SK-N-SH (cell line): Measurements from ENCODE around the gene SLC6A17. TPM values are rescaled to one million over a fixed set of nuclear protein-coding genes. Genes with fewer than 3 reads are reported as not detected.

ENCODE experiments used
- CTCF ChIA-PET: fragments of 300-600, 350-600 bp; formaldehyde crosslinking; extraction: SDS; loops from one replicate; lab custom pipeline; 2021; lab: Yijun Ruan, JAX
- POLR2A ChIA-PET: fragments of 350-600 bp; sonication (Branson Sonifier 250); formaldehyde crosslinking; extraction: SDS; loops from one replicate; lab custom pipeline; 2020; ENCODE audit warnings: antibody characterized with exemption, inconsistent platforms; lab: Yijun Ruan, JAX
- DNase-seq: peaks from one replicate; pipeline ENCODE4 v3.0.0; 2012
- H2AFZ ChIP-seq: fragments of 200-600 bp; sonication (generic); 2 replicates; pipeline ENCODE4 v1.8.1; 2016; ENCODE audit warnings: antibody characterized with exemption, mild to moderate bottlenecking, low read depth
- H3F3A ChIP-seq: fragments of 200-600 bp; sonication (generic); replicated peaks from 2 replicates; pipeline ENCODE3; 2016; ENCODE audit warnings: antibody characterized with exemption, mild to moderate bottlenecking; ENCODE audit not compliant: insufficient read depth
- H3K27ac ChIP-seq, 2 experiments: fragments of 200-500 bp in 1 of 2; fragments of 200-600 bp in 1 of 2; sonication (Bioruptor generic) in 1 of 2; sonication (generic), shearing (Covaris generic) in 1 of 2; 2 replicates each; pipeline versions ENCODE4 v1.5.1 to v1.6.1; 2014 to 2016; ENCODE audit warnings: low read depth in 2 of 2, inconsistent platforms in 1 of 2, low read length in 1 of 2, mild to moderate bottlenecking in 1 of 2, mixed read lengths in 1 of 2
- H3K27me3 ChIP-seq: fragments of 200-600 bp; sonication (generic), shearing (Covaris generic); 2 replicates; pipeline ENCODE4 v1.6.1; 2016; ENCODE audit warnings: mixed run types; ENCODE audit not compliant: insufficient read depth
- H3K36me3 ChIP-seq, 2 experiments: fragments of 200-500 bp in 1 of 2; fragments of 200-600 bp in 1 of 2; sonication (Bioruptor generic) in 1 of 2; sonication (generic) in 1 of 2; replicated peaks in 1 of 2; 2 replicates each; pipeline versions ENCODE3 to v1.5.1; 2014 to 2016; ENCODE audit warnings: low read length in 1 of 2, mild to moderate bottlenecking in 1 of 2; ENCODE audit not compliant: insufficient read depth in 2 of 2, control insufficient read depth in 1 of 2
- H3K4me1 ChIP-seq, 2 experiments: fragments of 200-500 bp in 1 of 2; fragments of 200-600 bp in 1 of 2; sonication (Bioruptor generic) in 1 of 2; sonication (generic), shearing (Covaris generic) in 1 of 2; 2 replicates each; pipeline versions ENCODE4 v1.5.1 to v1.6.1; 2014 to 2016; ENCODE audit warnings: low read depth in 1 of 2, low read length in 1 of 2, mixed run types in 1 of 2; ENCODE audit not compliant: insufficient read depth in 2 of 2, control insufficient read depth in 1 of 2
- H3K4me2 ChIP-seq: fragments of 200-600 bp; sonication (generic), shearing (Covaris generic); 2 replicates; pipeline ENCODE4 v1.6.1; 2017; ENCODE audit warnings: mixed run types
- H3K4me3 ChIP-seq, 2 experiments: fragments of 200-500 bp in 1 of 2; fragments of 200-600 bp in 1 of 2; sonication (Bioruptor generic) in 1 of 2; sonication (generic), shearing (Covaris generic) in 1 of 2; 2 replicates each; pipeline versions ENCODE4 v1.5.1 to v1.8.1; 2014 to 2016; ENCODE audit warnings: low read depth in 2 of 2, inconsistent platforms in 1 of 2, low read length in 1 of 2, mild to moderate bottlenecking in 1 of 2, mixed read lengths in 1 of 2, moderate library complexity in 1 of 2
- H3K79me2 ChIP-seq: fragments of 200-600 bp; sonication (generic); 2 replicates; pipeline ENCODE4 v1.8.1; 2017; ENCODE audit warnings: mild to moderate bottlenecking; ENCODE audit not compliant: insufficient read depth
- H3K9ac ChIP-seq: fragments of 200-600 bp; sonication (generic); 2 replicates; pipeline ENCODE4 v1.6.1; 2017; ENCODE audit warnings: mixed run types
- H3K9me2 ChIP-seq: fragments of 200-600 bp; sonication (generic); 2 replicates; pipeline ENCODE4 v1.6.1; 2017; ENCODE audit warnings: mixed run types
- H3K9me3 ChIP-seq: fragments of 200-600 bp; sonication (generic); 2 replicates; pipeline ENCODE4 v1.6.1; 2017; ENCODE audit warnings: mixed run types, mild to moderate bottlenecking, moderate library complexity
- H4K20me1 ChIP-seq: fragments of 200-600 bp; sonication (generic); 2 replicates; pipeline ENCODE4 v1.6.1; 2017; ENCODE audit warnings: mild to moderate bottlenecking, mixed run types; ENCODE audit not compliant: insufficient read depth
- CTCF ChIP-seq: fragments of 200-600 bp; sonication (generic); IDR thresholded peaks from 2 replicates; pipeline ENCODE4 v1.6.1; 2017; ENCODE audit warnings: antibody characterized with exemption, mild to moderate bottlenecking, moderate library complexity
- EP300 ChIP-seq, 2 experiments: IDR thresholded peaks; 2 replicates each; pipeline versions ENCODE4 v1.4.0 to v1.6.1; 2012; ENCODE audit warnings: borderline replicate concordance in 1 of 2, low read depth in 1 of 2, low read length in 1 of 2
- EZH2phosphoT487 ChIP-seq: fragments of 200-600 bp; sonication (generic); IDR thresholded peaks from 2 replicates; pipeline ENCODE4 v1.6.1; 2017; ENCODE audit warnings: low read depth, mixed run types, mild to moderate bottlenecking, antibody characterized with exemption, moderate library complexity, borderline replicate concordance
- FOXJ3 ChIP-seq: sonication (generic); formaldehyde crosslinking; IDR thresholded peaks from 2 replicates; pipeline ENCODE4 v1.5.1; 2020; ENCODE audit warnings: mild to moderate bottlenecking, missing genetic modification reagents
- GATA2 ChIP-seq: sonication (generic); formaldehyde crosslinking; IDR thresholded peaks from 2 replicates; pipeline ENCODE4 v1.5.0; 2020; ENCODE audit warnings: mild to moderate bottlenecking, missing genetic modification reagents
- IRF3 ChIP-seq: fragments of 150-350 bp; IDR thresholded peaks from 2 replicates; pipeline ENCODE4 v1.6.1; 2016; ENCODE audit warnings: mild to moderate bottlenecking, low read depth, low read length
- JUND ChIP-seq: IDR thresholded peaks from 2 replicates; pipeline ENCODE4 v1.4.0; 2012
- MAX ChIP-seq: IDR thresholded peaks from 2 replicates; pipeline ENCODE4 v1.4.0; 2012; ENCODE audit warnings: low read depth
- NFIC ChIP-seq: IDR thresholded peaks from 2 replicates; pipeline ENCODE4 v1.4.0; 2012; ENCODE audit warnings: borderline replicate concordance
- PBX3 ChIP-seq: IDR thresholded peaks from 2 replicates; pipeline ENCODE4; 2012
- POLR2AphosphoS5 ChIP-seq: IDR thresholded peaks from 2 replicates; pipeline ENCODE4 v1.6.1; 2012; ENCODE audit warnings: low read depth, low read length
- RAD21 ChIP-seq: IDR thresholded peaks from 2 replicates; pipeline ENCODE4 v1.6.1; 2012; ENCODE audit warnings: mild to moderate bottlenecking, low read length
- RFX5 ChIP-seq: IDR thresholded peaks from 2 replicates; pipeline ENCODE4 v1.6.1; 2012; ENCODE audit warnings: mild to moderate bottlenecking, improper control_type of control experiment, low read length
- SIN3A ChIP-seq: IDR thresholded peaks from 2 replicates; pipeline ENCODE4 v1.6.1; 2012; ENCODE audit warnings: low read depth, mild to moderate bottlenecking, low read length, moderate library complexity, borderline replicate concordance
- TAF1 ChIP-seq: IDR thresholded peaks from 2 replicates; pipeline ENCODE4 v1.6.1; 2012; ENCODE audit warnings: low read depth, mild to moderate bottlenecking, low read length, moderate library complexity, borderline replicate concordance
- TEAD4 ChIP-seq: IDR thresholded peaks from 2 replicates; pipeline ENCODE4 v1.4.0; 2012; ENCODE audit warnings: mild to moderate bottlenecking, borderline replicate concordance; ENCODE audit not compliant: insufficient read depth
- USF2 ChIP-seq: fragments of 150-350 bp; IDR thresholded peaks from 2 replicates; pipeline ENCODE4 v1.6.1; 2017; ENCODE audit warnings: antibody characterized with exemption, low read length, low read depth, borderline replicate concordance
- YY1 ChIP-seq: IDR thresholded peaks from 2 replicates; pipeline ENCODE4 v1.4.0; 2012; ENCODE audit warnings: low read depth, mild to moderate bottlenecking
- WGBS: methylation state at CpG from one replicate; pipeline ENCODE4 v1.1.6; 2017; ENCODE audit warnings: low lambda C conversion rate; 5-methylcytosine and 5-hydroxymethylcytosine counted together
- polyA plus RNA-seq, 3 experiments: library from polyadenylated mRNA; depleted of rRNA; stranded (reverse); fragments of >200 nt; gene quantifications; 2 replicates each; pipeline ENCODE4 v1.2.3, GENCODE V29; 2012
- TF ChIP-seq, protein P1 (sequence below): IDR thresholded peaks from 2 replicates; pipeline ENCODE4 v1.6.1; 2012; ENCODE audit warnings: mild to moderate bottlenecking, low read depth, low read length, moderate library complexity

The SLC6A17 gene
- polyA plus RNA-seq, 1 of the 3 experiments (the other 2 are of a cell fraction): 0.67 TPM

- 59% methylated on average over 3 of the region's 3 CpGs for WGBS
- Histone ChIP-seq H3K9me2 (no peaks in the 10 kb centered on the region), H3K9ac (no peak overlapping the region), H3K27me3 (peaks cover 26% of the 10 kb centered on the region; the same call in 1 of the 2 replicates), H3K4me3 (no peak overlapping the region), H3K4me1 (peaks cover 0 to 25% of the 10 kb centered on the region in 2 experiments; a peak in 1 of 4 replicates), H3K79me2 (no peaks in the 10 kb centered on the region), H3K27ac (no peak overlapping the region), H4K20me1 (no peaks in the 10 kb centered on the region), H3F3A (no peaks in the 10 kb centered on the region), H2AFZ (no peak overlapping the region), H3K9me3 (no peaks in the 10 kb centered on the region), H3K4me2 (no peak overlapping the region), H3K36me3 (no peaks in the 10 kb centered on the region)
- POLR2A ChIA-PET: no interaction called here
- DNase-seq: no peak
- TF ChIP-seq NFIC (no peak), IRF3 (no peak), FOXJ3 (CRISPR knock-in tag) (no peak), SIN3A (no peak), RFX5 (no peak), GATA2 (CRISPR knock-in tag) (no peak), RAD21 (no peak), POLR2AphosphoS5 (no peak), CTCF (no peak), PBX3 (no peak), EZH2phosphoT487 (no peak), TAF1 (no peak), YY1 (no peak), JUND (no peak), MAX (no peak), TEAD4 (no peak), USF2 (no peak), EP300 (IDR thresholded peaks at IDR 0.05; ENCODE audit: borderline replicate concordance in 1 of 2, low read depth in 1 of 2, low read length in 1 of 2) (no peak)
- TF ChIP-seq, protein P1, sequence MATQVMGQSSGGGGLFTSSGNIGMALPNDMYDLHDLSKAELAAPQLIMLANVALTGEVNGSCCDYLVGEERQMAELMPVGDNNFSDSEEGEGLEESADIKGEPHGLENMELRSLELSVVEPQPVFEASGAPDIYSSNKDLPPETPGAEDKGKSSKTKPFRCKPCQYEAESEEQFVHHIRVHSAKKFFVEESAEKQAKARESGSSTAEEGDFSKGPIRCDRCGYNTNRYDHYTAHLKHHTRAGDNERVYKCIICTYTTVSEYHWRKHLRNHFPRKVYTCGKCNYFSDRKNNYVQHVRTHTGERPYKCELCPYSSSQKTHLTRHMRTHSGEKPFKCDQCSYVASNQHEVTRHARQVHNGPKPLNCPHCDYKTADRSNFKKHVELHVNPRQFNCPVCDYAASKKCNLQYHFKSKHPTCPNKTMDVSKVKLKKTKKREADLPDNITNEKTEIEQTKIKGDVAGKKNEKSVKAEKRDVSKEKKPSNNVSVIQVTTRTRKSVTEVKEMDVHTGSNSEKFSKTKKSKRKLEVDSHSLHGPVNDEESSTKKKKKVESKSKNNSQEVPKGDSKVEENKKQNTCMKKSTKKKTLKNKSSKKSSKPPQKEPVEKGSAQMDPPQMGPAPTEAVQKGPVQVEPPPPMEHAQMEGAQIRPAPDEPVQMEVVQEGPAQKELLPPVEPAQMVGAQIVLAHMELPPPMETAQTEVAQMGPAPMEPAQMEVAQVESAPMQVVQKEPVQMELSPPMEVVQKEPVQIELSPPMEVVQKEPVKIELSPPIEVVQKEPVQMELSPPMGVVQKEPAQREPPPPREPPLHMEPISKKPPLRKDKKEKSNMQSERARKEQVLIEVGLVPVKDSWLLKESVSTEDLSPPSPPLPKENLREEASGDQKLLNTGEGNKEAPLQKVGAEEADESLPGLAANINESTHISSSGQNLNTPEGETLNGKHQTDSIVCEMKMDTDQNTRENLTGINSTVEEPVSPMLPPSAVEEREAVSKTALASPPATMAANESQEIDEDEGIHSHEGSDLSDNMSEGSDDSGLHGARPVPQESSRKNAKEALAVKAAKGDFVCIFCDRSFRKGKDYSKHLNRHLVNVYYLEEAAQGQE: no peak
- CTCF ChIA-PET: interaction anchor here (3.0 kb wide), 1 partner anchor 85 kb away, joined by 11 read pairs; no protein-coding TSS in a partner anchor
Measured at GRCh38 chr1:110138956-110139355, 11.3 kb upstream of the SLC6A17 start.
